ENCODE data around the gene TMEM119.
"Not testable (repeated sequence)": the region's sequence is repeated elsewhere in the genome, so short reads cannot be mapped to it uniquely, and the experiment has no call there.

DNA sequence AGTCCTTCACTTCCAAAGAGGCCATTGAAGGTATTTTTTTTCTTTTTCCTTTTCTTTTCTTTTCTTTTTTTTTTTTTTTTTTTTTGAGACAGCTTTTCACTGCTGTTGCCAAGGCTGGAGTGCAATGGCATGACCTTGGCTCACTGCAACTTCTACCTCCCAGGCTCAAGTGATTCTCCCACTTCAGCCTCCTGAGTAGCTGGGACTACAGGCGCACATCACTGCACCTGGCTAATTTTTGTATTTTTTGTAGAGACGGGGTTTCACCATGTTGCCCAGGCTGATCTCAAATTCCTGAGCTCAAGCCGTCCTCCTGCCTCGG is 21.0 kb upstream of the TMEM119 start:
- TF ChIP-seq KDM1A (IDR thresholded peaks at IDR 0.05; ENCODE audit: borderline replicate concordance); NFYA (IDR thresholded peaks at IDR 0.05; ENCODE audit: borderline replicate concordance, low read depth, low read length); EP300 (IDR thresholded peaks at IDR 0.05; ENCODE audit: borderline replicate concordance in 1 of 2, control insufficient read depth in 1 of 2, low read depth in 2 of 2, low read length in 2 of 2); CBX3 (IDR thresholded peaks at IDR 0.05; ENCODE audit: borderline replicate concordance, low read depth); SREBF2 (IDR thresholded peaks at IDR 0.05; ENCODE audit: low read length); CREB1 (IDR thresholded peaks at IDR 0.05; ENCODE audit: low read depth); ASH2L (IDR thresholded peaks at IDR 0.05; ENCODE audit: borderline replicate concordance, low read depth); ETV6 (conservative IDR thresholded peaks at IDR 0.05 in 1 of 2, IDR thresholded peaks at IDR 0.05 in 1 of 2; ENCODE audit: borderline replicate concordance in 1 of 2, low read depth in 1 of 2); NFXL1 (IDR thresholded peaks at IDR 0.05; ENCODE audit: borderline replicate concordance); PAX8 (IDR thresholded peaks at IDR 0.05); MEF2B (IDR thresholded peaks at IDR 0.05; ENCODE audit: partially characterized antibody, poor library complexity, severe bottlenecking): not testable (repeated sequence)
- TF ChIP-seq, protein P1, sequence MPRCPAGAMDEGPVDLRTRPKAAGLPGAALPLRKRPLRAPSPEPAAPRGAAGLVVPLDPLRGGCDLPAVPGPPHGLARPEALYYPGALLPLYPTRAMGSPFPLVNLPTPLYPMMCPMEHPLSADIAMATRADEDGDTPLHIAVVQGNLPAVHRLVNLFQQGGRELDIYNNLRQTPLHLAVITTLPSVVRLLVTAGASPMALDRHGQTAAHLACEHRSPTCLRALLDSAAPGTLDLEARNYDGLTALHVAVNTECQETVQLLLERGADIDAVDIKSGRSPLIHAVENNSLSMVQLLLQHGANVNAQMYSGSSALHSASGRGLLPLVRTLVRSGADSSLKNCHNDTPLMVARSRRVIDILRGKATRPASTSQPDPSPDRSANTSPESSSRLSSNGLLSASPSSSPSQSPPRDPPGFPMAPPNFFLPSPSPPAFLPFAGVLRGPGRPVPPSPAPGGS (IDR thresholded peaks at IDR 0.05; ENCODE audit: borderline replicate concordance, insufficient read depth, low read depth, low read length, poor library complexity, severe bottlenecking): not testable (repeated sequence)
- TF ChIP-seq, protein P2, sequence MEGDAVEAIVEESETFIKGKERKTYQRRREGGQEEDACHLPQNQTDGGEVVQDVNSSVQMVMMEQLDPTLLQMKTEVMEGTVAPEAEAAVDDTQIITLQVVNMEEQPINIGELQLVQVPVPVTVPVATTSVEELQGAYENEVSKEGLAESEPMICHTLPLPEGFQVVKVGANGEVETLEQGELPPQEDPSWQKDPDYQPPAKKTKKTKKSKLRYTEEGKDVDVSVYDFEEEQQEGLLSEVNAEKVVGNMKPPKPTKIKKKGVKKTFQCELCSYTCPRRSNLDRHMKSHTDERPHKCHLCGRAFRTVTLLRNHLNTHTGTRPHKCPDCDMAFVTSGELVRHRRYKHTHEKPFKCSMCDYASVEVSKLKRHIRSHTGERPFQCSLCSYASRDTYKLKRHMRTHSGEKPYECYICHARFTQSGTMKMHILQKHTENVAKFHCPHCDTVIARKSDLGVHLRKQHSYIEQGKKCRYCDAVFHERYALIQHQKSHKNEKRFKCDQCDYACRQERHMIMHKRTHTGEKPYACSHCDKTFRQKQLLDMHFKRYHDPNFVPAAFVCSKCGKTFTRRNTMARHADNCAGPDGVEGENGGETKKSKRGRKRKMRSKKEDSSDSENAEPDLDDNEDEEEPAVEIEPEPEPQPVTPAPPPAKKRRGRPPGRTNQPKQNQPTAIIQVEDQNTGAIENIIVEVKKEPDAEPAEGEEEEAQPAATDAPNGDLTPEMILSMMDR (IDR thresholded peaks at IDR 0.05 in 2 of 3, conservative IDR thresholded peaks at IDR 0.05 in 1 of 3; ENCODE audit: control insufficient read depth in 2 of 3, extremely low read depth in 1 of 3, insufficient read depth in 1 of 3, low read depth in 3 of 3, low read length in 3 of 3): not testable (repeated sequence)
- TF ChIP-seq, protein P3, sequence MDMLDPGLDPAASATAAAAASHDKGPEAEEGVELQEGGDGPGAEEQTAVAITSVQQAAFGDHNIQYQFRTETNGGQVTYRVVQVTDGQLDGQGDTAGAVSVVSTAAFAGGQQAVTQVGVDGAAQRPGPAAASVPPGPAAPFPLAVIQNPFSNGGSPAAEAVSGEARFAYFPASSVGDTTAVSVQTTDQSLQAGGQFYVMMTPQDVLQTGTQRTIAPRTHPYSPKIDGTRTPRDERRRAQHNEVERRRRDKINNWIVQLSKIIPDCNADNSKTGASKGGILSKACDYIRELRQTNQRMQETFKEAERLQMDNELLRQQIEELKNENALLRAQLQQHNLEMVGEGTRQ (IDR thresholded peaks at IDR 0.05; ENCODE audit: borderline replicate concordance, low read depth, low read length): not testable (repeated sequence)

All from GM12878 (cell line).